Measurements from ENCODE around the gene PATL2. TPM values are rescaled to one million over a fixed set of nuclear protein-coding genes. Genes with fewer than 3 reads are reported as not detected.

Gene PATL2
- total and polyA plus RNA-seq, 2 donors (not counting 1 experiment from before 2014, with no cell fraction given), result 58.9 to 89.4 TPM

DNA sequence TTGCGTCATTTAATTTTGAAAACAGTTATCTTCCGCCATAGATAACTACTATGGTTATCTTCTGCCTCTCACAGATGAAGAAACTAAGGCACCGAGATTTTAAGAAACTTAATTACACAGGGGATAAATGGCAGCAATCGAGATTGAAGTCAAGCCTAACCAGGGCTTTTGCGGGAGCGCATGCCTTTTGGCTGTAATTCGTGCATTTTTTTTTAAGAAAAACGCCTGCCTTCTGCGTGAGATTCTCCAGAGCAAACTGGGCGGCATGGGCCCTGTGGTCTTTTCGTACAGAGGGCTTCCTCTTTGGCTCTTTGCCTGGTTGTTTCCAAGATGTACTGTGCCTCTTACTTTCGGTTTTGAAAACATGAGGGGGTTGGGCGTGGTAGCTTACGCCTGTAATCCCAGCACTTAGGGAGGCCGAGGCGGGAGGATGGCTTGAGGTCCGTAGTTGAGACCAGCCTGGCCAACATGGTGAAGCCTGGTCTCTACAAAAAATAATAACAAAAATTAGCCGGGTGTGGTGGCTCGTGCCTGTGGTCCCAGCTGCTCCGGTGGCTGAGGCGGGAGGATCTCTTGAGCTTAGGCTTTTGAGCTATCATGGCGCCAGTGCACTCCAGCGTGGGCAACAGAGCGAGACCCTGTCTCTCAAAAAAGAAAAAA is 1.4 kb upstream of the PATL2 start:
- Histone ChIP-seq H3K4me1 (ENCODE audit: control insufficient read depth in 2 of 2, insufficient read depth in 2 of 2, low read length in 2 of 2) (peaks cover 48 to 52% of the 10 kb centered on the region in 2 donors), H3K27me3 (replicated peaks in 1 of 4; ENCODE audit: control extremely low read depth in 1 of 4, control insufficient read depth in 3 of 4, insufficient read depth in 4 of 4, low read length in 3 of 4) (no peaks in the 10 kb centered on the region), H4K20me1 (ENCODE audit: control insufficient read depth, insufficient read depth, low read length, poor library complexity, severe bottlenecking) (peaks cover 61% of the 10 kb centered on the region), H3K9me3 (ENCODE audit: control extremely low read depth in 1 of 3, control insufficient read depth in 2 of 3, insufficient read depth in 1 of 3, low read length in 2 of 3) (no peaks in the 10 kb centered on the region), H3K79me2 (ENCODE audit: control insufficient read depth, insufficient read depth, low read length) (peaks cover 92% of the 10 kb centered on the region), H3K27ac (ENCODE audit: low read length in 2 of 2) (peak overlapping the region; percentile 99 to 100), H3K9ac (ENCODE audit: low read length) (peak overlapping the region; percentile 99), H3K36me3 (replicated peaks in 1 of 2; ENCODE audit: control extremely low read depth in 1 of 2, control insufficient read depth in 1 of 2, extremely low read depth in 1 of 2, insufficient read depth in 2 of 2, low read length in 1 of 2) (peaks cover 7 to 63% of the 10 kb centered on the region in 2 experiments), H2AFZ (ENCODE audit: insufficient read depth, low read depth, low read length, poor library complexity, severe bottlenecking) (no peak overlapping the region), H3K4me2 (replicated peaks; ENCODE audit: low read depth, low read length, poor library complexity, severe bottlenecking) (peak overlapping the region; percentile 76), H3K4me3 (ENCODE audit: control extremely low read depth in 1 of 5, extremely low read depth in 1 of 5, insufficient read depth in 1 of 5, low read depth in 2 of 5, low read length in 4 of 5) (peak overlapping the region; percentile 90 to 100 (median 100))
- no peak for TF ChIP-seq EZH2 (IDR thresholded peaks at IDR 0.05; ENCODE audit: borderline replicate concordance, insufficient read depth, low read depth, low read length, poor library complexity, severe bottlenecking)
- TF ChIP-seq, protein P1, sequence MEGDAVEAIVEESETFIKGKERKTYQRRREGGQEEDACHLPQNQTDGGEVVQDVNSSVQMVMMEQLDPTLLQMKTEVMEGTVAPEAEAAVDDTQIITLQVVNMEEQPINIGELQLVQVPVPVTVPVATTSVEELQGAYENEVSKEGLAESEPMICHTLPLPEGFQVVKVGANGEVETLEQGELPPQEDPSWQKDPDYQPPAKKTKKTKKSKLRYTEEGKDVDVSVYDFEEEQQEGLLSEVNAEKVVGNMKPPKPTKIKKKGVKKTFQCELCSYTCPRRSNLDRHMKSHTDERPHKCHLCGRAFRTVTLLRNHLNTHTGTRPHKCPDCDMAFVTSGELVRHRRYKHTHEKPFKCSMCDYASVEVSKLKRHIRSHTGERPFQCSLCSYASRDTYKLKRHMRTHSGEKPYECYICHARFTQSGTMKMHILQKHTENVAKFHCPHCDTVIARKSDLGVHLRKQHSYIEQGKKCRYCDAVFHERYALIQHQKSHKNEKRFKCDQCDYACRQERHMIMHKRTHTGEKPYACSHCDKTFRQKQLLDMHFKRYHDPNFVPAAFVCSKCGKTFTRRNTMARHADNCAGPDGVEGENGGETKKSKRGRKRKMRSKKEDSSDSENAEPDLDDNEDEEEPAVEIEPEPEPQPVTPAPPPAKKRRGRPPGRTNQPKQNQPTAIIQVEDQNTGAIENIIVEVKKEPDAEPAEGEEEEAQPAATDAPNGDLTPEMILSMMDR (IDR thresholded peaks at IDR 0.05), result no peak
- ATAC-seq (ENCODE audit: low read depth) (peak; percentile 13), DNase-seq (peak; percentile 84)
- intact Hi-C loops (cut with micrococcal nuclease), result loop anchor here (1.0 to 5.0 kb wide), 4 partner anchors 14 to 285 kb away; partner anchors contain the start of genes CTDSPL2 and EIF3J
- H3K9me3 Mint-ChIP-seq (ENCODE audit: insufficient read depth), result no peaks in the 10 kb centered on the region
- H3K27ac Mint-ChIP-seq, result peak overlapping the region; percentile 100
- peak overlapping the region; percentile 99 for H3K4me3 Mint-ChIP-seq
- ChIA-PET POLR2A (interaction anchor here (0.7 to 34.6 kb wide), 7 partner anchors 16 to 255 kb away, joined by 3 to 819 read pairs (median 35); partner anchors contain the start of genes SPG11 and TRIM69), CTCF (interaction anchor here (0.8 to 15.6 kb wide), 8 partner anchors 9 to 46 kb away, joined by 3 to 529 read pairs (median 26); partner anchors contain the start of genes SPG11 and TRIM69)
- WGBS (ENCODE audit: insufficient coverage), result under 1% methylated on average over 15 of the region's 24 CpGs
- H3K4me1 Mint-ChIP-seq, result peaks cover 53% of the 10 kb centered on the region
- no peaks in the 10 kb centered on the region for H3K27me3 Mint-ChIP-seq

Measured in B cell (primary cell).